ENCODE results near the gene TEX12.

TEX12 gene

DNA sequence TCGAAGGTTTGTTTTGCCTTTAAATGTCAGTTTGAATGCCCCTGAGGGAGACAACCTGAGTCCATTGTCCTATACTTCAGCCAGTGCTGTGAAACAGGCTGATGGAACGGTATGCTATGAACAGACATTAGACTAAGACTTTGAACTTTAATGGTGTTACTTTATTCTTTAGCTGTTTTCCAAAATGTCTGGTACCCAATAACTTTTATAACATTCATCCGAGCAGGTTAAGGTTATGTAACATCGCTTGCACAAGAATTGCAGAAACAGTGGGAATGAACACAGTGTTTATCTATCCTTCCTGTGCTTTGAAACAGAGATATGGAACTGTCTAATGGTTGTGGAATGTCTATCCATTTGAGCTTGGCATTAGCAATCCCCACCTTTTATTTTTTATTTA is 46.6 kb downstream of the TEX12 start:
- no peak for DNase-seq

DNA sequence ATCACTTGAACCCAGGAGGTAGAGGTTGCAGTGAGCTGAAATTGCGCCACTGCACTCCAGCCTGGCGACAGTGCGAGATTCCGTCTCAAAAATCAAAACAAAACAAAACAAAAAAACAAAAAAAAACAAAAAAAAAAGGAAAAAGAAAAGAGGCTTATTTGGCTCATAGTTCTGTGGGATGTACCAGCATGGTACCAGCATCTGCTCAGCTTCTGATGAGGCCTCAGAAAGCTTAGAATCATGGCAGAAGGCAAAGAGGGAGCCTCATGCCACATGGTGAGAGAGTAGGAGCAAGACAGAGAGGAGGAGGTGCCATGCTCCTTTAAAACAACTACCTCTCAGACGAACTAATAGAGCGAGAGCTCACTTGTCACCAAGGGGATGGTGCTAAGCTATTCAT is 48.4 kb downstream of the TEX12 start:
- DNase-seq: no peak

DNA sequence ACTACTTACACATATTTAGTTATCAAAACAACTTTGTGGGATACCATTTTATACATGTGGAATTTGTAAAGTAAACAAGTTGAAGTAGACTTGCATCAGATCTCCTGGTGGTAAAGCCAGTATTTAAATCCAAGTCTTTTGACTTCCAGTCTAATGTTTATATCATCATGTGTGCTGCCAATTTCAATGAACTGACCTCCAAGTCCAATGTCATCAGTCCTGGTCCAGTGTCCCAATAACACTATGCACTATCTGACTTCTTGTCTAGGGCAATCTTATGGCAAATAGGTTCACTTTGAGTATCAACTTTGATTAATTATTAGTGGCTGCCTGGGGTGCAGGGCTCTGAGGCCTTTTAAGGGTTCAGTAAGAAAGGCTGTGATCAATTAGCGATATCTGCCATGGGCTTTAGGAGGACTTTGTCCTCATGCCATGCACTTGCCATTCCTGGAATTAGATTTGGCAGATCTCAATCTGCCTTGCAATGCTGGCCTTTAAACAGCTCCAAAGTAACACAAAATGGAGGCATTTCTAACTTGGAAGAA is 49.5 kb downstream of the TEX12 start:
- no peak for DNase-seq

DNA sequence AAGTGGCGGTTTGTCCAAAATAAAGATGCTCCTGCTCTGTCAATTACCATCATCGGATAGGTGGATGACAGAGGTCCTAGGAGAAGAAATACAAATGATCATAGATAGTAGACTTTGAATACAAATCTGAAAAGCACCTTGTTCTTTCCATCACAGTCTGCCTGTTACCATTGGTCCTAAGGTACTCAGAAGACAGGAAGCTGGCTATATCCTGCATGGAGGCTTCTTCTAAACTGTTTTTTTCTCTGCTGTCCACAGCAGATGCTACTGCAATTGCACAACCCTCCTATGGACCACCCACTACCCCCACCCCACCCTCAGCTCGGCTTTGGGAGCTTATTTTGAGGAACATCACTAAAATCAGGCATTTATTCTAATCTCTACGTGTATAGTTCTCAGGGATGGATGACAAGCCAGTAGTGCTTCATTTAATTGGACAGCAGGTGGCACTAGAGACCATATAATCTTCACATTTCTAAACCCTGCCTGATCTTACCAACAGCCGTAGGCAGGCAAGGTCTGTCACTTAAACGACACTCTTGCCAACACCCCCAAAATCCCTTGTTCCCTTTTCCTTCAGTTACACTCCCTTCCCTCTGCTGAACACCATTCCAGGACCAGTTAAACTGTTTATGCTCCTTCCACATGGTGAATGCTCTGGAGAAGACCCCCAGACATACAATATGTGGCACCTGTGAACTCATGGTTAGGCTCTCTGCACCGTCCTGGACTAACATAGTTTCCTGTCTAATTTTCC is 52.5 kb downstream of the TEX12 start:
- peak; percentile 74 for DNase-seq

DNA sequence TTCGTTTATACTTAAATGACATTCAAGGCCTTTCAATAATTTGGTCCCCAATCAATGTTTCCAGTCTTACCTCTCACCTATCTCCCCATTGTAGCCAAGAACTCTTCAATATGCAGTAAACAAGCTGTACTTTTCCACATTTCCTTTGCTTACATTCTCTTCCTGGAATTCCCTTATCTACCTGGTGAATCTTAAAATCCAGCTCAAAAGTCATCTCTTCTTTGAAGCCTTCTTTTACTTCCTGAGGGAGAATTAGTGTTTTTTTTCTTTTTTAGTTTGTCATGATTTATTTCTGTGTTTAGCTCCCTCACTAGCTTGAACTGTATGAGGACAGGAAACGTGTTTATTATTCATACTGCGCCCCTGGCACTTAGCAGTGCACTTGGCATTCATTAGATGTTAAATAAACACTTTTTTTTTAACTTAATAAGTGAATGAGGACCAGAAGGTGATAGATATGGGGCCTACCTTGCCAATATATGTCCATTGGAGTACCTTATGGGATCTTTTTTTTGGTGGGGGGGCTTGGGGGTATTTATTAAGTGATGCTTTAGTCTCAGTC is 54.2 kb downstream of the TEX12 start:
- no peak for DNase-seq
